Forelimb muscle (tissue), 1 donor: ENCODE results near the gene HS6ST3. TPM values are rescaled to one million over a fixed set of nuclear protein-coding genes. Genes with fewer than 3 reads are reported as not detected.
"Not testable (repeated sequence)": the region's sequence is repeated elsewhere in the genome, so short reads cannot be mapped to it uniquely, and the experiment has no call there.

Source experiments
- DNase-seq: peaks from one replicate; pipeline ENCODE4 v3.0.0-alpha.2; 2013; ENCODE audit warnings: low read depth
- polyA plus RNA-seq: library from polyadenylated mRNA; unstranded; fragments of 120-200 nt; gene quantifications from one replicate; pipeline ENCODE4 v1.2.1, GENCODE V29; 2013; ENCODE audit not compliant: insufficient read length

Gene HS6ST3
- polyA plus RNA-seq: 0.18 TPM

- DNase-seq: no peak
Measured at GRCh38 chr13:96089749-96090239, at the start of gene HS6ST3. TSS of gene HS6ST3 (plus strand) at chr13:96090107.

GRCh38 chr13:96041326-96042110, 48.4 kb upstream of the HS6ST3 start:
- no peak for DNase-seq

GRCh38 chr13:96044238-96044637, 45.7 kb upstream of the HS6ST3 start:
- no peak for DNase-seq

DNA sequence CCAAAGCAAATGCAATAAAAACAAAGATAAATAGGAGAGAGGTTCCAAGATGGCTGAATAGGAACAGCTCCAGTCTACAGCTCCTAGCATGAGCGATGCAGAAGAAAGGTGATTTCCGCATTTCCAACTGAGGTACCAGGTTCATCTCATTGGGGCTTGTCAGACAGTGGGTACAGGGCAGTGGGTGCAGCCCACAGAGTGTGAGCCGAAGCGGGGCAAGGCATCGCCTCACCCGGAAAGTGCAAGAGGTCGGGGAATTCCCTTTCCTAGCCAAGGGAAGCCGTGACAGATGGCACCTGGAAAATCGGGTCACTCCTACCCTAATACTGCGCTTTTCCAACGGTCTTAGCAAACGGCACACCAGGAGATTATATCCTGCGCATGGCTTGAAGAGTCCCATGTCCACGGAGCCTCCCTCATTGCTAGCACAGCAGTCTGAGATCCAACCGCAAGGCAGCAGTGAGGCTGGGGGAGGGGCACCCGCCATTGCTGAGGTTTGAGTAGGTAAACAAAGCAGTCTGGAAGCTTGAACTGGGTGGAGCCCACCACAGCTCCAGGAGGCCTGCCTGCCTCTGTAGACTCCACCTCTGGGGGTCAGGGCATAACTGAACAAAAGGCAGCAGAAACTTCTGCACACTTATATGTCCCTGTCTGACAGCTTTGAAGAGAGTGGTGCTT, 43.3 kb upstream of the HS6ST3 start:
- not testable (repeated sequence) for DNase-seq

GRCh38 chr13:96050955-96051354, 39.0 kb upstream of the HS6ST3 start:
- not testable (repeated sequence) for DNase-seq

DNA sequence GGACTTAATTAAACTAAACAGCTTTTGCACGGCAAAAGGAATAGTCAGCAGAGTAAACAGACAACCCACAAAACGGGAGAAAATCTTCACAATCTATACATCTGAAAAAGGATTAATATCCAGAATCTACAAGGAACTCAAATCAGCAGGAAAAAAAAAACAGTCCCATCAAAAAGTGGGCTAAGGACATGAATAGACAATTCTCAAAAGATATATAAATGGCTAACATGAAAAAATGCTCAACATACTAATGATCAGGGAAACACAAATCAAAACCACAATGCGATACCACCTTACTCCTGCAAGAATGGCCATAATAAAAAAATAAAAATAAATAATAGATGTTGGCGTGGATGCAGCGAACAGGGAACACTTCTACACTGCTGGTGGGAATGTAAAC, 38.4 kb upstream of the HS6ST3 start:
- not testable (repeated sequence) for DNase-seq

DNA sequence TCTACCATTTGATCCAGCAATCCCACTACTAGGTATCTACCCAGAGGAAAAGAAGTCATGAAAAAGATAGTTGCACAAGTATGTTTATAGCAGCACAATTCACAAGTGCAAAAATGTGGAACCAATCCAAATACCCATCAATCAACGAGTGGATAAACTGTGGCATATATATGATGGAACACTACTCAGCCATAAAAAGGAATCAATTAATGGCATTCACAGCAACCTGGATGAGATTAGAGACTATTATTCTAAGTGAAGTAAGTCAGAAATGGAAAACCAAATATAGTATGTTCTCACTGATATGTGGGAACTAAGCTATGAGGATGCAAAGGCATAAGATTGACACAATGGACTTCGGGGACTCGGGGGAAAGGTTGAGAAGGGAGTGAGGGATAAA, 38.0 kb upstream of the HS6ST3 start:
- not testable (repeated sequence) for DNase-seq

DNA sequence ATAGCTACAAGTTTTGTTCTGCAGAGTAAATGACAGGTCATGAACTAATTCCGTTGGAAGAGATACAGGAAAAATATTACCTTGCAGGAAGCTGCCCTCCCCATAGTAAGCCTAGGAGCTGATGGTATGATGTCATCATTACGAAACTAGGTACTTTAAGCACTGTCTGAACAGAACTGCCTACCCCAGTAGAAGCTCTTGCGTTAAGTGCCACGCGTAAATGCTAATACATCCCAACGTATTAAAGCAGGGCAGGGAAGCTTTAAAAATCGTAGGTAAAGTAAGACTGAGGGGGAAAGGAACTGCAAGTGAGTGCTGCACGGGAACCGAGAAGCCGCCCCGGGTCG, 37.3 kb upstream of the HS6ST3 start:
- peak; percentile 4 for DNase-seq

DNA sequence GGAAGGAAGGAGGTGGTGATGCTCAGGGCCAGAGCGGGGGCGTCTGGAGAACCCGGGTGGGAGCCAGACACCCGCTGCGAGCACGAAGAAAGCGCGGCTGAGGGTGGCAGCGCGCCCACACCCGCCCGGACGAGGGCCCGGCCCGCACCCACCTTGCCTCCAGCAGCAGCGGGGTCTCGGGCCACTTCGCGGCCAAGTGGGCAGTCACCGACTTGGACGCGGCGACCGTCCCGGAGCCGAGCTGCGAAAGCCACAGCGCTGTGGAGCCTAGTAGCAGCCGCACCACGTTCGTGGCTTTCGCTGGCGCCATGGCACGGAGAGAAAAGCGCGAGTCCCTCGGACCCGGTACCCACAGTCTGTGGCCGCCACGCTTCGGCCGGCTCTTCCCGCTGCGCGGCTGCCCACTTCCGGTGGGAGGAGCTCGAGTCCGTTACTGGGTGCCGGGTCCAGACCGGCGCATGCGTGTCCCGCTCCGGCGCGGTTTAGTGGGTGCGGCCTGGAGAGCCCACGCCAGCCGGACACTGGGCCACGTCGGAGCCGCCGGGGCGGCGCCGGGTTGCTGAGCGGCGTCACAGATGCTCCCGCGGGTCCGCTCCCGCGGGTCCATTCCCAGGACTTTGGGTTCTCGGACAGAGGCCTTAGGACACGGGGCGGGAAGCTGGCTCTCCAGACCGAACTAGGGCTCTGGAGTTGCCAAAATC, 36.8 kb upstream of the HS6ST3 start, which contains the start of gene UGGT2:
UGGT2 (minus strand) TSS at position 399 of the 701 bp plus-strand sequence; CDS start at position 310, 89 bp downstream.
- peak; percentile 79 for DNase-seq

DNA sequence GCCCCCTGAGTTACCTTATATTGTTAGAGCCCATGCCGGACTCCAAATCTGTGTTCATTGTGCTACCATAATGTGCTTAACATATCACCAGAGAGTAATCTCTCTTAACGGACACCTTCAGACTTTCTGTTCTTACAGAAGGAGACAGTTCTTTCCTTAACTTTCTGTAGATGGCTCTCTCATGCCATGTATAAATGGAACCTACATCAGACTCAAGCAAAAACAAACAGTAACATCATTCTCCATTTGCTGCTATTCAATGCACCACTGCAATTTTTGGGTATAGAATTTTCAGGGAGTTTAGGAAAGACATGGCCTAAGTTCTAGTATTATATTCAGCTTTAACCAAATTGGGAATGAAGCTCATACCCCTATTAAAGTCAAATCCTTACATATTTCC, 24.1 kb upstream of the HS6ST3 start:
- no peak for DNase-seq

DNA sequence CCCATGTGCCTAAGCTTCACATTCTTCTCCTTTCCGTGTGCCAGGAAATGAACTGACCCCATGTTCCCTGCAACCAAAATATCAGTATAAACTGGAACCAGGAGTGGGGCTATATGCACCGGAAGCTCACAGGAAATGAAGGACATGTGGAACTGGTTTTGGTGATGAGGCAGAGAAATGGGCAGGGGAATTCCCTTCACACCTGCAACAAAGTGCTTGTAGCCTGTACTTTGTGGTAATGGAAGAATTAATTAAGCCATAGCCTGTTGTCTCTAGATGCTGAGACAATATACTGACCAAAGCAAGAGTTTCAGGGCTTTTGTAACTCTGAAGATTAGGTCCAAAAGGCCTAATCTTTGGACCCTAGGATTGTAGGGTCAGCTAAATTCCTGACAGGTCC, 21.2 kb upstream of the HS6ST3 start:
- no peak for DNase-seq

DNA sequence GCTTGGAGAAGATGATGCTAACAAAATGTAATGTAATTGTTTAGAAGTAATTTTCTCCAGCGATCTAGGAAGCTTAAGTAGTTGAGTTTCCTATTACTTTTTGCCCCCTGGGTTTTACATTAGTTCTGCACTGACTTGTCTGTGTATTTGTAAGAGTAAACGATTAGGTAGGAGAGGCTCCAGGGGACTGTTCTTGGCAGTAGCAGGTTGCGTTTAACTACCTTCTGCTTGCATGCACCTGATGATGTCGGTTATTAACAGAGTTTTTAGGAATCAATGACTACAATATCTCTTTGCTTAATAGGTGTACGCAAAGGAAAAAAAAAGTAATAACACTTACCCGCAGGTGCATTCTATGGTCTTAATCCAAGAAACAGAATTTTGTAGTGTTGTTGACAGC, 18.4 kb upstream of the HS6ST3 start:
- no peak for DNase-seq

GRCh38 chr13:96072392-96072791, 17.5 kb upstream of the HS6ST3 start:
- no peak for DNase-seq

DNA sequence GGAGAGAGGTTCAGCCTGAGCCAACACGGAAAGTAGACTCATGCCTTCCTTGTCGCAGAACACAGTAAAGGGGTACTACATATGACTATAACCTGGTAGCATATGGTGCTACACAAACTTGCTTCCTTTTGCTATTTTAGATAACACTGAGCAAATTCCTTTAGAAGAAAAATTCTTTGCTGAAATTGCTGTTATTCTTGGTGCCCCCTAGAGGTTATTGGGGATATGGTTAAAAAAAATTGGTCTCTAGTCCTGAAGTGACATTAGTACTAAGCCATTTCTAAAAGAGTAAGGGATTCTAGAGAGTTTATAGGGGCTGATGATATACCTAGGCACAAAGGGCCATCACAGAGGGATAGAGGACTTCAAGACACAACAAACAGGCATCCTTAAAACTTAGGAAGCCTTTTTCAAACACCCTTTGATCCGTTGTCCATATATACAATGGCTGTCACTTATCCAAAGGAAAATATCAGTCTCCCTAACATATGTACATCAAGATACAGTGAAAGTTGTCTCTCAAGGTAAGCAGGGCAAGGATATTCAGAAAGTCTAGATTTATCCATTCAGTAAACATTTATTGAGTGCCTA, 13.9 kb upstream of the HS6ST3 start:
- DNase-seq: no peak

DNA sequence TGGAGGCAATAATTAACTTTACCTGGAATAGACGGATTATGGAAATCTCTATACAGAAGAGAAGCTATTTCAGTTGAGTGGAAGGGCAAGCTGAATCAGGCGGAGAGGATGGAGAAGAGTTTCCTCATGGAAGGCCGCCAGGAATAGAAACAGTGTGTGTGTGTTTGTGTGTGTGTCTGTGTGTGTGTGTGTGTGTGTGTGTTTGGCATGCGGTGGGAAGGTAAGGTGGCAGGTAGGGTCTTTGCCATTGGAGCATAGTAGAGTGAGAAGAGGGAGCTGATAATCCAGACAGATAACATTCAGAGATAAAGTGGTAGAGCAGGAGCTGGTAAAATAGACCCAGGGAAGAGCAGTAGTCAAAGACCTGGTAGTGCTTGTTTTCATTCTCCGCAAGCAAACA, 9.2 kb upstream of the HS6ST3 start:
- no peak for DNase-seq

DNA sequence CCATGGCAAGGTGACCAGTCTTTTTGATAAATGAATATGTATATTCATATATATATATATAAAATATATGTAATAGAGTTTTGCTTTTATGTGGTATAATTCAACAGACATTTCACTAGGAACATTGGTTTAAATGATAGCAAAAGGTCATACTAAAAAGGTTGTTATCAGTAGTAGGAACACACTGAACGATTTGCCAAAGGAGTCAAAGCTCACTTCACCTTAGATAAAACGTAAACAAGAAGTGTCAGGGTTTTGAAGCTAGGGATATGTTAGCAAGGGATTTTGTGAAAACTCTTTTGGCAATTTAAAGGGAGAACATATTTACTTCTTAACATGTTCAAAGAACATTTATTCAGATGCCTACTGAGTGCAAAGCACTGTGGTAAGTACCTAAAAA, 8.0 kb upstream of the HS6ST3 start:
- no peak for DNase-seq

- no peak for DNase-seq
Measured at GRCh38 chr13:96082640-96083039, 7.3 kb upstream of the HS6ST3 start.

DNA sequence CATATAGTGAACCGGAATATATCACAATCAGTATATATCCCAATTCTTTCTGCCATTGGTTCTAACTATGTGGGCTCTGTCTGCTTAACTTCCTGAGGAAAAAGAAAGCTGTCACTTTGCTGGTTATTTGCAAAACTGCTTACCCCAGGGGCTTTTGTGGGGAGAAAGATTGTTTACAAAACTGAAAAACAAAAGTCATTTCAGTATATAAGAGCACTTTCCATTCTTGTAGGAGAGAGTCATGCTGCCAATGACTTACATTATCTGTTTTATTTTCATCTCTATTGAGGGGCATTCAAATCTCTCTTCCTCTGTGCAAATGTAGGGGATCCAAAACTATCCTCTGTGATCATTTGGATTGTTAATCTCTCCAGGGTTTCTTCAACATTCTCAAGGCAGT, 3.2 kb upstream of the HS6ST3 start:
- DNase-seq: no peak

DNA sequence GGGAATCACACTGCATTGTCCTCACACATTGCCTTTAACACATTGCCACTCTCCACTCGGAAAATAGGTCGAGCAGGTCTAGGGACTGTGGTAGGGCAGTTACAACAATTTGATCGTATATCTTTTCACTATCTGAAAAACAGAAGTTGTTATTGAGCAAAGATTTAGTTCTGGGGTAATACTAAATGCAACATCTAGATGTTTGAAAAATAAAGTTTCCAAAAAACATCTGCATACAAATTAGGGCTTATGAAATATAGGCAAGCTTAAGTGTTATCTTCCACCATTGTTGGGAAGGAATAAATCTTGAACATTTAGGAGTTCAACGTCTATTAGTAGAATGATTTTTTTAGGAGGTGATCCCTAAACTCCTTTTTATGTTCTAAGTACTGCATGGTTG, 768 bp upstream of the HS6ST3 start:
- no peak for DNase-seq

DNA sequence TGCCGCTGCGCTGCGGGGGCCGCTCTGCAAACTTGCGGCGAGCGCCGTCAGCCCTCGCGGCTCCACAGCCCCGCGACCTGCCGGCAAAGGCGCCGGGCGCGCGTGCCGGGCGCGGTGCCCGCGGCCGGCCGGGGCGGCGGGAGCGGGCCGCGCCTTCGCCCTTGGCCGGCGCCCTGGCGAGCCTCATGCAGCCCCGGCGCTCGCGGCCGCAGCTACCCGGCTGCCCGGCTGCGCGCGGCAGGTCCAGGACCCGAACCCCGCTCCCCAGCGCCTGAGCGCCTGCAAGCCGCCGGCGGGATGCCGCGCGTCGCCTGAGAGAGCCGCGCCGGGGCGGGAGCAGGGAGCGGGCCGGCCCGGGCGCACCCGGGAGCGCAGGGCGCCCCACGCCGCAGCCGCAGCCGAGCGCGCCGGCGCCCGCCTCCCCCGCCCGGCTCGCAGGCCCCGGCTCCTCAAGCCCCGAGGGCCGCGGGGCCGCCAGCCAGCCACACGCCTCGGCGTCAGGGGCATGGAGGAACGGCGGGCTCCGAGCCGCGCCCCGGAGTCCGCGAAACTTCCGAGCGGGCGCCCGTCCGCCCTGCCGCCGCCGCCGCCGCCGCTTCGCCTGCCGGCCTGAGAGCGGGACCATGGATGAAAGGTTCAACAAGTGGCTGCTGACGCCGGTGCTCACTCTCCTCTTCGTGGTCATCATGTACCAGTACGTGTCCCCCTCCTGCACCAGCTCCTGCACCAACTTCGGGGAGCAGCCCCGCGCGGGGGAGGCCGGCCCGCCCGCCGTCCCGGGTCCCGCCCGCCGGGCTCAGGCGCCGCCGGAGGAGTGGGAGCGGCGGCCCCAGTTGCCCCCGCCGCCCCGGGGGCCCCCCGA, 564 bp downstream of the HS6ST3 start:
- DNase-seq: no peak
